HEK293 (cell line): Measurements from ENCODE around the gene BLVRB.

Experiments
- EGR2 ChIP-seq: fragments of 450-650 bp; formaldehyde crosslinking; IDR thresholded peaks from 2 replicates; pipeline ENCODE4 v1.5.1; 2016; ENCODE audit warnings: low read depth, missing biosample characterization, missing genetic modification characterization
- KLF9 ChIP-seq: fragments of 450-650 bp; formaldehyde crosslinking; IDR thresholded peaks from 2 replicates; pipeline ENCODE4 v1.5.1; 2016; ENCODE audit warnings: missing biosample characterization, missing genetic modification characterization, low read depth
- PRDM10 ChIP-seq: fragments of 450-650 bp; formaldehyde crosslinking; IDR thresholded peaks from 2 replicates; pipeline ENCODE4 v1.5.1; 2016; ENCODE audit warnings: missing biosample characterization, missing genetic modification characterization
- SCRT2 ChIP-seq: fragments of 450-650 bp; formaldehyde crosslinking; IDR thresholded peaks from 2 replicates; pipeline ENCODE4 v1.5.1; 2016; ENCODE audit warnings: missing biosample characterization, missing genetic modification characterization
- SETDB1 ChIP-seq: IDR thresholded peaks from one replicate; pipeline ENCODE4 v1.6.1; 2017; ENCODE audit warnings: mild to moderate bottlenecking, low read length, moderate library complexity, mixed read lengths; ENCODE audit not compliant: insufficient read length
- SP7 ChIP-seq: fragments of 450-650 bp; formaldehyde crosslinking; IDR thresholded peaks from 2 replicates; pipeline ENCODE4 v1.5.1; 2016; ENCODE audit warnings: missing biosample characterization, missing genetic modification characterization
- WT1 ChIP-seq: fragments of 450-650 bp; formaldehyde crosslinking; IDR thresholded peaks from 2 replicates; pipeline ENCODE4 v1.5.1; 2016; ENCODE audit warnings: missing biosample characterization, missing genetic modification characterization
- YY2 ChIP-seq: fragments of 450-650 bp; formaldehyde crosslinking; IDR thresholded peaks from 2 replicates; pipeline ENCODE4 v1.5.1; 2016; ENCODE audit warnings: missing biosample characterization, missing genetic modification characterization
- ZBTB17 ChIP-seq: fragments of 450-650 bp; formaldehyde crosslinking; IDR thresholded peaks from 2 replicates; pipeline ENCODE4 v1.5.1; 2016; ENCODE audit warnings: missing biosample characterization, missing genetic modification characterization
- ZNF146 ChIP-seq: fragments of 450-650 bp; formaldehyde crosslinking; IDR thresholded peaks from 2 replicates; pipeline ENCODE4 v1.5.1; 2016; ENCODE audit warnings: missing biosample characterization, missing genetic modification characterization
- ZNF184 ChIP-seq: fragments of 450-650 bp; IDR thresholded peaks from 2 replicates; pipeline ENCODE4 v1.5.1; 2018; ENCODE audit warnings: missing biosample characterization, mild to moderate bottlenecking, missing genetic modification characterization
- ZNF19 ChIP-seq: fragments of 450-650 bp; formaldehyde crosslinking; IDR thresholded peaks from 2 replicates; pipeline ENCODE4; 2016; ENCODE audit warnings: missing biosample characterization, missing genetic modification characterization, low read depth
- ZNF214 ChIP-seq: fragments of 450-650 bp; formaldehyde crosslinking; IDR thresholded peaks from 2 replicates; pipeline ENCODE4 v1.5.1; 2017; ENCODE audit warnings: missing biosample characterization, mild to moderate bottlenecking, missing genetic modification characterization, borderline replicate concordance
- ZNF221 ChIP-seq: fragments of 450-650 bp; formaldehyde crosslinking; IDR thresholded peaks from 2 replicates; pipeline ENCODE4 v1.5.1; 2017; ENCODE audit warnings: missing biosample characterization, missing genetic modification characterization, borderline replicate concordance
- ZNF23 ChIP-seq: fragments of 450-650 bp; formaldehyde crosslinking; IDR thresholded peaks from 2 replicates; pipeline ENCODE4 v1.5.1; 2016; ENCODE audit warnings: missing biosample characterization, missing genetic modification characterization, borderline replicate concordance
- ZNF239 ChIP-seq: fragments of 450-650 bp; formaldehyde crosslinking; IDR thresholded peaks from 2 replicates; pipeline ENCODE4 v1.5.1; 2016; ENCODE audit warnings: missing biosample characterization, missing genetic modification characterization
- ZNF335 ChIP-seq: fragments of 450-650 bp; formaldehyde crosslinking; conservative IDR thresholded peaks from 2 replicates; pipeline ENCODE4 v1.5.1; 2016; ENCODE audit warnings: missing biosample characterization, missing genetic modification characterization
- ZNF391 ChIP-seq: fragments of 450-650 bp; formaldehyde crosslinking; IDR thresholded peaks from 2 replicates; pipeline ENCODE4 v1.5.1; 2016; ENCODE audit warnings: low read depth, missing biosample characterization, missing genetic modification characterization, borderline replicate concordance
- ZNF510 ChIP-seq: fragments of 450-650 bp; formaldehyde crosslinking; IDR thresholded peaks from 2 replicates; pipeline ENCODE4 v1.5.1; 2018; ENCODE audit warnings: mild to moderate bottlenecking, missing genetic modification characterization, missing biosample characterization; ENCODE audit not compliant: insufficient replicate concordance
- ZNF513 ChIP-seq: fragments of 450-650 bp; IDR thresholded peaks from 2 replicates; pipeline ENCODE4 v1.5.1; 2018; ENCODE audit warnings: missing biosample characterization, missing genetic modification characterization
- ZNF518A ChIP-seq: fragments of 450-650 bp; formaldehyde crosslinking; conservative IDR thresholded peaks from 2 replicates; pipeline ENCODE4 v1.5.1; 2016; ENCODE audit warnings: low read depth, missing biosample characterization, missing genetic modification characterization
- ZNF521 ChIP-seq: fragments of 450-650 bp; formaldehyde crosslinking; IDR thresholded peaks from 2 replicates; pipeline ENCODE4 v1.5.1; 2017; ENCODE audit warnings: missing biosample characterization, mild to moderate bottlenecking, missing genetic modification characterization
- ZNF530 ChIP-seq: fragments of 450-650 bp; formaldehyde crosslinking; IDR thresholded peaks from 2 replicates; pipeline ENCODE4 v1.5.1; 2016; ENCODE audit warnings: low read depth, missing biosample characterization, missing genetic modification characterization
- ZNF561 ChIP-seq: fragments of 450-650 bp; IDR thresholded peaks from 2 replicates; pipeline ENCODE4 v1.5.1; 2018; ENCODE audit warnings: missing biosample characterization, missing genetic modification characterization, borderline replicate concordance
- ZNF585B ChIP-seq: fragments of 450-650 bp; formaldehyde crosslinking; IDR thresholded peaks from 2 replicates; pipeline ENCODE4 v1.5.1; 2016; ENCODE audit warnings: missing biosample characterization, missing genetic modification characterization
- ZNF645 ChIP-seq: fragments of 450-650 bp; formaldehyde crosslinking; IDR thresholded peaks from 2 replicates; pipeline ENCODE4; 2016; ENCODE audit warnings: missing biosample characterization, missing genetic modification characterization
- ZSCAN5A ChIP-seq: fragments of 450-650 bp; formaldehyde crosslinking; IDR thresholded peaks from 2 replicates; pipeline ENCODE4 v1.5.1; 2016; ENCODE audit warnings: missing biosample characterization, missing genetic modification characterization

Gene BLVRB

GRCh38 chr19:40424637-40425449 is 40.7 kb downstream of the BLVRB start (continued):
- TF ChIP-seq SETDB1 (no peak), ZNF518A (tag by site-specific recombination) (no peak), ZNF146 (tag by site-specific recombination) (no peak; the same call in 1 of the 2 replicates), EGR2 (tag by site-specific recombination) (no peak), ZNF561 (tag by site-specific recombination) (no peak), ZNF510 (tag by site-specific recombination) (no peak), ZNF645 (tag by site-specific recombination) (no peak), ZNF521 (tag by site-specific recombination) (no peak), YY2 (tag by site-specific recombination) (no peak), ZNF221 (tag by site-specific recombination) (no peak), WT1 (peak; percentile 63), SCRT2 (no peak), KLF9 (tag by site-specific recombination) (no peak), ZNF585B (tag by site-specific recombination) (no peak), ZNF335 (tag by site-specific recombination) (peak; percentile 52), ZNF214 (tag by site-specific recombination) (no peak), ZNF239 (no peak), ZNF513 (tag by site-specific recombination) (no peak), ZNF23 (tag by site-specific recombination) (no peak), ZSCAN5A (tag by site-specific recombination) (no peak), ZNF19 (no peak), ZNF184 (no peak), ZNF530 (no peak), ZNF391 (peak; percentile 78; the same call in 1 of the 2 replicates), SP7 (tag by site-specific recombination) (no peak), ZBTB17 (tag by site-specific recombination) (peak; percentile 89), PRDM10 (tag by site-specific recombination) (peak; percentile 96)
